Measurements from ENCODE around the gene MISFA. TPM values are rescaled to one million over a fixed set of nuclear protein-coding genes. Genes with fewer than 3 reads are reported as not detected.
"Not testable (repeated sequence)": the region's sequence is repeated elsewhere in the genome, so short reads cannot be mapped to it uniquely, and the experiment has no call there.

Gene MISFA
- total RNA-seq, 3 donors from 2014 or later = 0.43 to 0.96 (median 0.61) TPM

GRCh38 chr11:18641677-18642076 lies 42.1 kb downstream of the MISFA start:
- peaks cover 7% of the 10 kb centered on the region for H3K27me3 Mint-ChIP-seq (ENCODE audit: low read depth)
- no peak for ATAC-seq
- H3K36me3 Mint-ChIP-seq (ENCODE audit: insufficient read depth) = no peaks in the 10 kb centered on the region
- no peak for DNase-seq
- H3K4me1 Mint-ChIP-seq (ENCODE audit: low read depth) = no peaks in the 10 kb centered on the region
- no peaks in the 10 kb centered on the region for H3K9me3 Mint-ChIP-seq
- no peak overlapping the region for H3K4me3 Mint-ChIP-seq

GRCh38 chr11:18643034-18643433 lies 43.4 kb downstream of the MISFA start:
- ATAC-seq; H3K4me1 Mint-ChIP-seq (ENCODE audit: low read depth); H3K4me3 Mint-ChIP-seq; H3K36me3 Mint-ChIP-seq (ENCODE audit: insufficient read depth); H3K9me3 Mint-ChIP-seq; H3K27me3 Mint-ChIP-seq (ENCODE audit: low read depth); DNase-seq: not testable (repeated sequence)

- no peak overlapping the region for H3K4me3 Mint-ChIP-seq
- H3K36me3 Mint-ChIP-seq (ENCODE audit: insufficient read depth) = no peaks in the 10 kb centered on the region
- no peaks in the 10 kb centered on the region for H3K27me3 Mint-ChIP-seq (ENCODE audit: low read depth)
- peaks cover 7% of the 10 kb centered on the region for H3K4me1 Mint-ChIP-seq (ENCODE audit: low read depth)
- no peak for ATAC-seq
- DNase-seq = no peak
- no peaks in the 10 kb centered on the region for H3K9me3 Mint-ChIP-seq
Observed at GRCh38 chr11:18650353-18650752, 50.8 kb downstream of the MISFA start.

DNA sequence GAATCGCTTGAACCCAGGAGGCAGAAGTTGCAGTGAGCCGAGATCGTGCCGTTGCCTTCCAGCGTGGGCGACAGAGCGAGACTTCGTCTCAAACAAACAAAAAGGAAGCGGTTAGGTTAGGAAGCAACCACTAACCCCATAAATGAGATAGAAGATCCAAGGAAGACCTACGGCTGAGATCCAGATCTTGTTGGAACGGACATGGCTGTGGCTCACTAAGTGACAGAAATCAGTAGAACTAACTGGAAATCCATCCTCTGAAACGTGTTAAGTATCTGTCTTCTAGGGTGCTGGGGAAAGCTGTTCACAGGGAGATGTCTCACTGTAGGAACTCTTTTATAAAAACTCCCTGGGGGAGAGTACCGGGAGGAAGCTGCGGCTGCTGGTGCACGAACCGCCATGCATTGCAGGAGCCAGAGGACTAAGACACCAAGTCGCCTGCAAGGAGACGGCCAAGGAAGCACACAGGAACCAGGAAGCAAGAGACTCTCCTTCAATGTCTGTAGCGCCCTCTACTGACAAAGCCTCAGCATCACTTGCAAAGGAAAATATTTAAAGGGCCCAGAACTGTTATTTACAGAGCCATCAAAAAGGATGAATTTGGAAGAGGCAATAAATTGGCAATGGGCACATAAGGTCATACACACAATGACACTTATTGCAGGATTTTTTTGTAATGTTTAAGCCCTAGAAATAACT lies 51.4 kb downstream of the MISFA start:
- H3K4me3 Mint-ChIP-seq = no peak overlapping the region

More for the DNA sequence above, 51.4 kb downstream of the MISFA start:
- Mint-ChIP-seq H3K36me3 (ENCODE audit: insufficient read depth) (no peaks in the 10 kb centered on the region), H3K4me1 (ENCODE audit: low read depth) (peaks cover 7% of the 10 kb centered on the region), H3K9me3 (no peaks in the 10 kb centered on the region), H3K27me3 (ENCODE audit: low read depth) (no peaks in the 10 kb centered on the region)
- ATAC-seq (peak; percentile 32 to 53), DNase-seq (no peak)

Other genes starting within 250 kb of the MISFA start
- 1,000 to 10,000 TPM; 1,291 to 1,542 (median 1,369) TPM for gene LDHA, start 205.2 kb upstream of the MISFA start, total RNA-seq
- gene LDHC, start 187.5 kb upstream of the MISFA start, total RNA-seq = 1 to 10 TPM in 1 of 3 donors, not detected in 2; 1.8 TPM
- gene LDHAL6A, start 143.9 kb upstream of the MISFA start, total RNA-seq = not detected
- gene TSG101, start 72.8 kb upstream of the MISFA start, total RNA-seq = 10 to 100 TPM; 44.9 to 48.1 (median 45.4) TPM
- 10 to 100 TPM in 2 of 3 donors, 1 to 10 TPM in 1; 9.5 to 11.6 (median 10.8) TPM for gene UEVLD, start 11.1 kb upstream of the MISFA start, total RNA-seq
- 10 to 100 TPM; 24.5 to 30.2 (median 28.2) TPM for gene SPTY2D1, start 34.6 kb downstream of the MISFA start, total RNA-seq
- under 1 TPM; 0.13 to 0.38 (median 0.18) TPM for gene TMEM86A, start 99.0 kb downstream of the MISFA start, total RNA-seq
- gene IGSF22, start 126.4 kb downstream of the MISFA start, total RNA-seq = under 1 TPM; 0.16 to 0.60 (median 0.53) TPM
- not detected for gene PTPN5, start 192.0 kb downstream of the MISFA start, total RNA-seq